Heart left ventricle (tissue), 16 donors: ENCODE measurements around the gene DYSF. TPM values are rescaled to one million over a fixed set of nuclear protein-coding genes. Genes with fewer than 3 reads are reported as not detected.
A peak's percentile ranks its signal among the peaks of the same experiment; 100 is the strongest.

Source experiments
- ATAC-seq, 4 donors: fragments of 200-7000 bp; cut with Tn5 transposase; one replicate each; pipeline ENCODE4 v1.9.1; 2020 to 2022; ENCODE audit warnings: moderate library complexity in 4 of 4, mild to moderate bottlenecking in 3 of 4, moderate number of reproducible peaks in 1 of 4
- DNase-seq, 5 donors: peaks; one replicate each; pipeline ENCODE4 v3.0.0-alpha.2; 2020
- H3K27ac ChIP-seq, 12 donors: fragments of 200-600 bp; sonication (generic) in 4 of 12; one replicate each; pipeline versions ENCODE4 v1.5.0 to v1.8.0; 2016 to 2022; ENCODE audit warnings: mild to moderate bottlenecking in 2 of 12
- H3K27me3 ChIP-seq, 9 donors: fragments of 200-600 bp; sonication (generic) in 2 of 9; one replicate each; pipeline versions ENCODE4 v1.5.1 to v1.8.0; 2016 to 2022; ENCODE audit warnings: mild to moderate bottlenecking in 3 of 9
- H3K36me3 ChIP-seq, 9 donors: fragments of 200-600 bp; sonication (generic) in 2 of 9; one replicate each; pipeline versions ENCODE4 v1.5.0 to v1.8.0; 2018 to 2022; ENCODE audit warnings: mild to moderate bottlenecking in 2 of 9
- H3K4me1 ChIP-seq, 12 donors: fragments of 200-600 bp; sonication (generic) in 4 of 12; one replicate each; pipeline versions ENCODE4 v1.5.0 to v1.8.0; 2016 to 2022; ENCODE audit warnings: mild to moderate bottlenecking in 3 of 12
- H3K4me3 ChIP-seq, 12 donors: fragments of 200-600 bp; sonication (generic) in 4 of 12; one replicate each; pipeline versions ENCODE4 v1.5.0 to v1.8.0; 2017 to 2022; ENCODE audit warnings: mild to moderate bottlenecking in 9 of 12, moderate library complexity in 4 of 12
- H3K9me3 ChIP-seq, 12 donors: fragments of 200-600 bp; sonication (generic) in 4 of 12; one replicate each; pipeline versions ENCODE4 v1.5.0 to v1.8.0; 2016 to 2022; ENCODE audit warnings: mild to moderate bottlenecking in 1 of 12
- CTCF ChIP-seq, 12 donors: fragments of 200-600 bp; sonication (generic) in 4 of 12; IDR thresholded peaks; one replicate each; pipeline versions ENCODE4 v1.5.0 to v1.8.0; 2018 to 2022; ENCODE audit warnings: antibody characterized with exemption in 12 of 12, mild to moderate bottlenecking in 5 of 12
- POLR2A ChIP-seq, 2 donors: fragments of 450-650 bp; IDR thresholded peaks; one replicate each; pipeline ENCODE4 v1.6.1; 2017; ENCODE audit warnings: antibody characterized with exemption in 2 of 2, mild to moderate bottlenecking in 2 of 2, moderate library complexity in 2 of 2
- WGBS, 4 donors: extraction: QIAGEN DNeasy Blood & Tissue Kit in 2 of 4; methylation state at CpG; one replicate each; pipeline versions ENCODE4 v1.1.5 to v1.1.7; 2013 to 2018; 5-methylcytosine and 5-hydroxymethylcytosine counted together
- intact Hi-C, 10 donors: fragments of 100-400 bp; cut with DNase I; formaldehyde crosslinking; loops; one replicate each; pipeline versions ENCODE4 v1.11.1 to v1.14.2; 2022
- polyA plus RNA-seq, 2 donors: library from polyadenylated mRNA; stranded (reverse); fragments of 200-250 nt; gene quantifications; one replicate each; pipeline ENCODE4 v1.2.3, GENCODE V29; 2013
- total RNA-seq, 9 donors: library from RNA; depleted of rRNA in 2 of 9; stranded (reverse); fragments of >200 nt in 2 of 9; fragmentation: NEBNext Ultra II Directional in 3 of 9; extraction: Animal tissue kit (Norgen Biotek cat#: 25700) in 3 of 9; gene quantifications; one replicate each; pipeline versions ENCODE4 v1.1.0 to v1.2.4, GENCODE V29; 2016 to 2023
- donor health status: ischemic (EF 13 %, LVEDD 7.1; RV severe dilation, severe dysfunction).
- donor health status: healthy with polysubstance abuse.
- donor health status: DM: no; HTN: yes; CAD: no.
- donor health status: DM: no; HTN: no; CAD: no.
- donor health status: ischemic (EF 25% LVEDD 6.9; RV normal size, moderate dysfunction).
- donor health status: ischemic (EF 25% LVEDD 5.7; RV mildly dilated, moderate dysfunction).
- donor health status: healthy.
- donor health status: DM: yes; HTN: yes; CAD: no.
- donor health status: ischemic (EF 35%, LVEDD 5.7; RV mildly dilated, moderate dysfunction).
- donor health status: nonischemic (EF 11% LVEDD 7.7; RV severe dilation, severe dysfunction).
- donor health status: DM: yes; HTN: yes; CAD: no.
- donor health status: PGD.
- donor health status: ischemic (EF 29% LVEDD 5.4; RV normal size, mild dysfunction).
- donor health status: nonischemic (EF 23%, LVEDD 6.1; RV moderate dilation, normal function).

DYSF gene
- total and polyA plus RNA-seq, 11 donors, result 25.5 to 99.9 (median 78.6) TPM

- peaks cover 0 to 15% (median 8%) of the 10 kb centered on the region in 12 donors for H3K4me1 ChIP-seq
- TF ChIP-seq POLR2A (IDR thresholded peaks at IDR 0.05) (no peak), CTCF (IDR thresholded peaks at IDR 0.05) (peak; percentile 70 to 83 (median 78))
- H3K27me3 ChIP-seq, result no peaks in the 10 kb centered on the region
- H3K36me3 ChIP-seq, result peaks cover 0 to 26% (median 12%) of the 10 kb centered on the region in 9 donors
- intact Hi-C loops, result loop anchor here (2.0 to 10.0 kb wide), 17 partner anchors 53 to 1196 kb away; partner anchors contain the start of gene CYP26B1 (in 2 of the 10)
- peak; percentile 56 to 81 (median 61) for DNase-seq
- H3K4me3 ChIP-seq, result no peak overlapping the region
- no peak overlapping the region for H3K27ac ChIP-seq
- peak; percentile 45 to 71 (median 65) for ATAC-seq
- H3K9me3 ChIP-seq, result no peaks in the 10 kb centered on the region
- WGBS, 4 donors, result 67 to 77% (median 74%) methylated on average over 20 to 21 of the region's 21 CpGs
These were observed 95.5 kb downstream of the DYSF start for GRCh38 chr2:71548646-71549425.

DNA sequence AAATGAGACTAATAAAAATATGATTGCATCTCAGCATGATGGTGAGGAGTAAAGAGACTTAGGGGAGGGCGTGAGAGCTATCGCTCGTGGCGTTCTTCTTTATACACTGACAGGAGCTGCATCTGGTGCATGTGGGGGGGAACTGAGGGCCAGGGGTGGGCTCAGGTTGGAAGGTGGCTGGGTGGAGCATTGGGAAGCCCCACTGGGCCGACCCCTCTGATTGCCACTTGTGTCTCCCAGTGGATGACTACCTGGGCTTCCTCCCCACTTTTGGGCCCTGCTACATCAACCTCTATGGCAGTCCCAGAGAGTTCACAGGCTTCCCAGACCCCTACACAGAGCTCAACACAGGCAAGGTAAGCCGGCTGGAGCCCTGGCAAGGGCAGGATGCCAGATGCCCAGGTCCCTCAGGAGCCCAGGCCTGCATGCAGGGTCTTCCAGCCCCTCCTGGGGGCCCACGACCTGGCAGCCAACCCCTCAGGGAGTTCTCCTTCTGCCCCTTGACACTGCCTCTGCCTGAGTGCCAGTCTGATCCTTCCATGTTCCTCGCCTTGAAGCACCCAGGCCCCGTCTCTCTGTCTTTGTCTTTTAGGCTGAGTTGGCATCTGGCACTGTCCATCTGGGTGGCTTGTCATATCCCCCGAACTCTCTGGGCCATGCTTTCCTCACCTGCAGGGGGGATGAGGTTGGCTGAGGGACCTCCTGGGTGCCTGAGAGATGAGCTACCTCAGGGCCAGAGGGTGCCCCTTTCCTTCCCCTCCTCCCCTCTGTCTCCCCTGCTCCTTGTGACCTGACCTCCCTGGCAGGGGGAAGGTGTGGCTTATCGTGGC lies 97.7 kb downstream of the DYSF start:
- no peaks in the 10 kb centered on the region for H3K9me3 ChIP-seq
- H3K27ac ChIP-seq, result no peak overlapping the region
- peaks cover 0 to 46% (median 30%) of the 10 kb centered on the region in 9 donors for H3K36me3 ChIP-seq
- no peaks in the 10 kb centered on the region for H3K27me3 ChIP-seq
- H3K4me1 ChIP-seq, result peaks cover 0 to under 1% (median 0%) of the 10 kb centered on the region in 12 donors
- DNase-seq (peak in 2 of 5 donors; percentile 9 to 46), ATAC-seq (no peak)
- intact Hi-C loops, result loop anchor here in 2 of 10 donors (10.0 kb wide), 1 partner anchor 244 kb away; no protein-coding TSS in a partner anchor
- WGBS, 4 donors, result 90 to 93% (median 92%) methylated on average over 11 of the region's 11 CpGs
- H3K4me3 ChIP-seq, result no peak overlapping the region
- no peak for TF ChIP-seq CTCF (IDR thresholded peaks at IDR 0.05)
- TF ChIP-seq POLR2A (IDR thresholded peaks at IDR 0.05), result no peak

GRCh38 chr2:71551631-71551915 lies 98.2 kb downstream of the DYSF start:
- no peak for TF ChIP-seq CTCF (IDR thresholded peaks at IDR 0.05)
- no peak for TF ChIP-seq POLR2A (IDR thresholded peaks at IDR 0.05)
- intact Hi-C loops, result loop anchor here in 2 of 10 donors (10.0 kb wide), 1 partner anchor 243 kb away; no protein-coding TSS in a partner anchor
- Histone ChIP-seq H3K27me3 (no peaks in the 10 kb centered on the region), H3K36me3 (peaks cover 0 to 51% (median 34%) of the 10 kb centered on the region in 9 donors), H3K9me3 (no peaks in the 10 kb centered on the region), H3K4me3 (no peak overlapping the region), H3K27ac (no peak overlapping the region), H3K4me1 (no peaks in the 10 kb centered on the region)
- 82 to 86% (median 84%) methylated on average over 9 of the region's 9 CpGs for WGBS, 4 donors
- DNase-seq (peak in 2 of 5 donors; percentile 4 to 41), ATAC-seq (no peak)

DNA sequence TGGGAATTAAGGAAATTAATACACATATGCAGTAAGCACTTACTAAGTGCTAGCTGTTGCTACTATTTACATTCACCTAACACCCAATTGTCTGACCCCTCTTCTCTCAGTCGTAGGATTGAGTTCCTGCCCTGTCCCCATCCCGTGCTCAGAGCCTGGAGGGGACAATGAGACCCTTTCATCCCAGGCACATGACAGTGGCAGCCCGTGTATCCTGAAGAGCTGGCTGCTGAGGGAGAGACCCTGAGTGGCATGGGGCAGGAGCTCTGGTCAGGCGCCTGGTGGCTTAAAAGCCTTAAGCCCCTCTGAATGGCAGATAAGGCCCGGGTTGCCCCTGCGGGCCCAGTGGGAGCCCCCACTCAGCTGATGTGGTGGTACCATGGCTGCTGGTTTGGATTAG lies 99.0 kb downstream of the DYSF start:
- H3K36me3 ChIP-seq, result peaks cover 0 to 56% (median 40%) of the 10 kb centered on the region in 9 donors
- no peak overlapping the region for H3K27ac ChIP-seq
- DNase-seq (peak in 1 of 5 donors; percentile 18), ATAC-seq (no peak)
- H3K9me3 ChIP-seq, result no peaks in the 10 kb centered on the region
- H3K4me1 ChIP-seq, result no peaks in the 10 kb centered on the region
- intact Hi-C loops, result loop anchor here in 2 of 10 donors (10.0 kb wide), 1 partner anchor 242 kb away; no protein-coding TSS in a partner anchor
- TF ChIP-seq CTCF (IDR thresholded peaks at IDR 0.05) (no peak), POLR2A (IDR thresholded peaks at IDR 0.05) (no peak)
- 86 to 94% (median 89%) methylated on average over 4 to 6 of the region's 6 CpGs for WGBS, 4 donors
- no peaks in the 10 kb centered on the region for H3K27me3 ChIP-seq
- no peak overlapping the region for H3K4me3 ChIP-seq
